GM23338 (cell line): ENCODE results near the gene ERO1A.

ENCODE experiments used
- CREB1 ChIP-seq: fragments of 250-450 bp; sonication (Bioruptor Pico); IDR thresholded peaks from 2 replicates; pipeline ENCODE4 v1.5.0; 2020; ENCODE audit warnings: low read depth, mild to moderate bottlenecking, moderate library complexity
- CTCF ChIP-seq, 2 experiments: fragments of 200-600 bp in 1 of 2; sonication (generic) in 1 of 2; conservative IDR thresholded peaks; 2 replicates each; pipeline versions ENCODE4 v1.5.1 to v1.6.1; 2016 to 2017; ENCODE audit warnings: antibody characterized with exemption in 2 of 2, low read depth in 2 of 2, mild to moderate bottlenecking in 2 of 2, moderate library complexity in 1 of 2
- POLR2AphosphoS5 ChIP-seq: IDR thresholded peaks from 2 replicates; pipeline ENCODE4 v1.6.1; 2016; ENCODE audit warnings: antibody characterized with exemption, low read depth
- ZNF331 ChIP-seq: fragments of 250-450 bp; sonication (Bioruptor Pico); IDR thresholded peaks from 2 replicates; pipeline ENCODE4 v1.5.0; 2020; ENCODE audit warnings: low read depth, mild to moderate bottlenecking, moderate library complexity

DNA sequence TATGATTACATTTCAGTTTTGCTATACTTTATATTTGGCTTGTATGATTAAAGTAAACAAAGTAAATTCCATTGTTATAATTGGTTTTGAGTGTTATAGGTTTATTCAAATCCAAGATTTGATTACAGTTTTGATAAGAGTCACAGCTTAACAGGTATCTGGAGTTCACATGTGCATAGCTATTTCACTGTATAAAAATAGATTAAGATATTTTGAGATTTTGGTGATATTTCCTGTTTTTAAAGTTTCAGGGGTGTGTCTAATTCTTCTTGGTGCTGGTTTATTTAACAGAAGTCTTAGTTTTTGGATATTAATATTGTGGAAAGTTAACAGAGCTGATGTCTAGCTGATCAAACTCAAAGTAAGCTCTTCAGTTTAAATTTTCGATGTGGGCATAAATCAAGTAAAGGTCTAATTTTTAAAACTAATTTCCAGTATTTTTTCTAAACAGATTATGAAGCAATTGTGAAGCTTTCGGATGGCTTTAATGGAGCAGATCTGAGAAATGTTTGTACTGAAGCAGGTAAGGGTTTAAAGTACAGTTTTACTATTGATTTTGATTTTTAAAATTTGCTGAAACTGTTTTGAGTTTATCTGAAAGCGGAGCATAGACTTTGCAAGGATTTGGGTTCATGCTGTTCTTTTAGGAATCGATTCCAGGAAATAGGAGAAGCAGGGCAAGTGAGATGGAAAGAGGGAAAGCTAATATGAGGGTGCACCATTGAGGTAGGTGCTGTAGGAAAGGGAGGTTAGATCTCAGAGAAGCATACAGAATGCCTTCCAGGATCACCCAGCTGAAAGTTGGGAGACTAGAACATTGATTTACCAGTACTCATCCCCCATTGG is 28.4 kb upstream of the ERO1A start:
- TF ChIP-seq CTCF (conservative IDR thresholded peaks at IDR 0.05; ENCODE audit: low read depth in 2 of 2) (no peak), ZNF331 (CRISPR knock-in tag) (no peak), POLR2AphosphoS5 (no peak), CREB1 (CRISPR knock-in tag) (no peak)
